Astrocyte of the spinal cord (primary cell): ENCODE results near the gene OXGR1.

Source experiments
- DNase-seq: peaks from one replicate; pipeline ENCODE4 v3.0.0; 2011; ENCODE audit warnings: low read depth, low spot score
- H3K4me3 ChIP-seq: 2 replicates; pipeline ENCODE4 v1.5.1; 2011; ENCODE audit warnings: low read depth, mild to moderate bottlenecking, low read length, moderate library complexity
- CTCF ChIP-seq: IDR thresholded peaks from 2 replicates; pipeline ENCODE4 v1.5.1; 2012; ENCODE audit warnings: low read depth, mild to moderate bottlenecking, low read length, inconsistent platforms
- in situ Hi-C: cut with HindIII; loops from 2 replicates; pipeline ENCODE4 v1.10.0; 2017; ENCODE audit warnings: low sequenced_read_pairs

OXGR1 gene

GRCh38 chr13:96948127-96948526, 46.1 kb downstream of the OXGR1 start:
- TF ChIP-seq CTCF: no peak
- DNase-seq: no peak
- no peak overlapping the region for H3K4me3 ChIP-seq
- in situ Hi-C loops: no loop called here

GRCh38 chr13:96947343-96947910, 46.8 kb downstream of the OXGR1 start:
- in situ Hi-C loops: no loop called here
- TF ChIP-seq CTCF: no peak
- no peak for DNase-seq
- no peak overlapping the region for H3K4me3 ChIP-seq

GRCh38 chr13:96946709-96947311, 47.5 kb downstream of the OXGR1 start:
- in situ Hi-C loops: no loop called here
- TF ChIP-seq CTCF: no peak
- H3K4me3 ChIP-seq: no peak overlapping the region
- DNase-seq: no peak

- in situ Hi-C loops: no loop called here
- DNase-seq: no peak
- TF ChIP-seq CTCF: no peak
Observed at GRCh38 chr13:96940961-96941360, 53.3 kb downstream of the OXGR1 start.

GRCh38 chr13:96935901-96936300, 58.4 kb downstream of the OXGR1 start:
- in situ Hi-C loops: no loop called here
- no peak for TF ChIP-seq CTCF
- DNase-seq: no peak
- H3K4me3 ChIP-seq: no peak overlapping the region

More at GRCh38 chr13:96940961-96941360, 53.3 kb downstream of the OXGR1 start:
- no peak overlapping the region for H3K4me3 ChIP-seq
